ENCODE results near the gene UBAC2. TPM values are rescaled to one million over a fixed set of nuclear protein-coding genes. Genes with fewer than 3 reads are reported as not detected.

UBAC2 gene
- total RNA-seq, 1 donor from 2014 or later, result 64.3 TPM

DNA sequence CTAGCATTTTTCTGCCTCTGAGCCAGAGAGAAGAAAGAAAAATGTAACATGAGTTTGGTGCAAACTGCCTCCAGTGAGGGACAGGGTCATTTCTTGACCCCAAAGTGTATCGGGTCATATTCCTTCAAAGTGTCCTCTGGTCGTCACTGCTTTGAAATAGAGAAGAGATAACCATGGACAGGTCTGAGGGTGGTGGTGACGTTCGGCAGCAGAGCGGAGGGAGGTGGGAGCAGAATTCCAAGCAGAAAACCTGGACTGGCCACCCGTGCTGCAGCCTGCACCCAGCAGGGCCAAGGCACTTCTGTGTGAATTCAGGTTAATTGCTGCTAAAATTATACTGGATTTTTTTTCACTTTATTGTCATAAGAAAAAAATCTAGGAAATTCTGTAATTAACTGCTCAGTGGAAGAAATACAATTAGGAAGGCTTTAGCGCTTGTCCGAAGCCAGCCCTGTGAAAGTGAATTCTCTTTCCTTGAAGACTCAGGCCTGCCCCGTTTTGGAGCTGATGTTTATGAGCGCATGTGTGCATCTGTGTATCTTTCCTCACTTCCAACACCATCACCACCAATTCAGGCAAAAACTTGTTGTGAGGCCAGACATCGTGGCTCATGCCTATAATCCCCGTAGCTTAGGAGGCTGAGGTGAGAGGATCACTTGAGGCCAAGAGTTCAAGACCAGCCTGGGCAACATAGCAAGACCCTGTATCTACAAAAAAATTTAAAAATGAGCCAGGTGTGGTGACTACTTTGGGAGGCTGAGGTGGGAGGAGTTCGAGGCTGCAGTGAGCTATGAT lies 37.9 kb upstream of the UBAC2 start:
- no peak for DNase-seq (ENCODE audit: low spot score in 2 of 2, unreplicated experiment in 2 of 2)
- Mint-ChIP-seq H3K27me3 (ENCODE audit: low read depth) (no peaks in the 10 kb centered on the region), H3K4me1 (peaks cover 15% of the 10 kb centered on the region), H3K36me3 (no peaks in the 10 kb centered on the region), H3K27ac (no peak overlapping the region), H3K4me3 (no peak overlapping the region), H3K9me3 (peaks cover 4% of the 10 kb centered on the region)
- TF ChIP-seq, protein P1, sequence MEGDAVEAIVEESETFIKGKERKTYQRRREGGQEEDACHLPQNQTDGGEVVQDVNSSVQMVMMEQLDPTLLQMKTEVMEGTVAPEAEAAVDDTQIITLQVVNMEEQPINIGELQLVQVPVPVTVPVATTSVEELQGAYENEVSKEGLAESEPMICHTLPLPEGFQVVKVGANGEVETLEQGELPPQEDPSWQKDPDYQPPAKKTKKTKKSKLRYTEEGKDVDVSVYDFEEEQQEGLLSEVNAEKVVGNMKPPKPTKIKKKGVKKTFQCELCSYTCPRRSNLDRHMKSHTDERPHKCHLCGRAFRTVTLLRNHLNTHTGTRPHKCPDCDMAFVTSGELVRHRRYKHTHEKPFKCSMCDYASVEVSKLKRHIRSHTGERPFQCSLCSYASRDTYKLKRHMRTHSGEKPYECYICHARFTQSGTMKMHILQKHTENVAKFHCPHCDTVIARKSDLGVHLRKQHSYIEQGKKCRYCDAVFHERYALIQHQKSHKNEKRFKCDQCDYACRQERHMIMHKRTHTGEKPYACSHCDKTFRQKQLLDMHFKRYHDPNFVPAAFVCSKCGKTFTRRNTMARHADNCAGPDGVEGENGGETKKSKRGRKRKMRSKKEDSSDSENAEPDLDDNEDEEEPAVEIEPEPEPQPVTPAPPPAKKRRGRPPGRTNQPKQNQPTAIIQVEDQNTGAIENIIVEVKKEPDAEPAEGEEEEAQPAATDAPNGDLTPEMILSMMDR (IDR thresholded peaks at IDR 0.05; ENCODE audit: unreplicated experiment), result no peak

DNA sequence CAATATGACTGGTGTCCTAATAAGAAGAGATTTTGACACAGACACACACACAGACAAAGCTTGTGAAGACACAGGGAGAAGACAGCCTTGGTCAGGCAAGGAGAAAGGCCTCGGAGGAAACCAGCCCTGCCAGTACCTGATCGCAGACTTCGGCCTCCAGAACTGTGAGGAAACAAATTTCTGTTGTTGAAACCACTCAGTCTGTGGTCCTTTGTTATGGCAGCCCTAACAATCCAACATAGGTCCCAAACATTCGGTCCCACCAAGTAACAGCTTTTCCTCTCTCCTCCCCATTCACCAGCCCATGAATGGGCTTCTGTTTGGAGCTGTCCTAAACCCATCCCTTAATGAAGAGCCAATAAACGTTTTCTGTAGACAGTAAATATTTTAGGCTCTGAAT lies 36.4 kb upstream of the UBAC2 start:
- TF ChIP-seq, protein P1 (IDR thresholded peaks at IDR 0.05; ENCODE audit: unreplicated experiment), result no peak
- Mint-ChIP-seq H3K4me3 (no peak overlapping the region), H3K27me3 (ENCODE audit: low read depth) (no peaks in the 10 kb centered on the region), H3K4me1 (peaks cover 7% of the 10 kb centered on the region), H3K27ac (no peak overlapping the region), H3K9me3 (peaks cover 14% of the 10 kb centered on the region), H3K36me3 (no peaks in the 10 kb centered on the region)
- DNase-seq (ENCODE audit: low spot score in 2 of 2, unreplicated experiment in 2 of 2), result no peak

DNA sequence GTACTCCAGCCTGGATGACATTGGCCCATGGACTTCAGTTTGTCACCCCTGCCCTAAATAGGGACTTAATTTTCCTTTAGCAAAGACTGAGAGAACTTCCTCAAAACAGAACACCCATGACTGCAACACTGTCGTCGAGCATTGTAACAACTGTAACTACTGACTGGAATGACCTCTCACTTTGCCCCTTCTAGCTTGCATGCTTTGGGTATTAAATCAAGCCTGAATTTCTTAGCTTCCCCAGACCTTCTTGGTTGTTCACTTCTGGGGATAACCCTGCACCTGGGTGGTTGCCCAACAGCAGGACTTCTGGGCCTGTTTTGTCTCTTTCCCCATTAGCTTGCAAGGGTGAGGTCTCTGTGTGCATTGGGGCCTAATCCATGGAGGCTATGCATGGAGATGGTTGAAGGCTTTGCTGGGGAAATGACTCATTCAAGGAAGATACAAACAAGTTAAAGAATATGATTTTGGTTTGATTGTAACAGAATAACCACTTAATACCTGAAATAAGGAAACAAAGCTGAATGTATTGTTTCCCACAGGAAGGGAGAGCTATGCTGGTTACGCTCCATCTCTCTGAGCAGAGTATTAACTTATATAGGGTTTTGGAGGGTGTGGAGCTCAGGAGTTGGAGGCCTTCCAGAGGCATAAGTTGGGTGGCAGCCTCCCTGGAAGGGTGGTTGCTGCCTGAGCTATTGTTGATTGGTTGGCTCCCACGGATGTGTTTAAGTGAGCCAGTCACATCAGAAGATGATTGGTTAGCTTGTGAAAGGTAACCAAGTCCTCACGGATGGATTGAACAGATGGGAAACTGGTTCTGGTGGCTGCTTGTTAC lies 34.7 kb upstream of the UBAC2 start:
- H3K27ac Mint-ChIP-seq, result no peak overlapping the region

DNA sequence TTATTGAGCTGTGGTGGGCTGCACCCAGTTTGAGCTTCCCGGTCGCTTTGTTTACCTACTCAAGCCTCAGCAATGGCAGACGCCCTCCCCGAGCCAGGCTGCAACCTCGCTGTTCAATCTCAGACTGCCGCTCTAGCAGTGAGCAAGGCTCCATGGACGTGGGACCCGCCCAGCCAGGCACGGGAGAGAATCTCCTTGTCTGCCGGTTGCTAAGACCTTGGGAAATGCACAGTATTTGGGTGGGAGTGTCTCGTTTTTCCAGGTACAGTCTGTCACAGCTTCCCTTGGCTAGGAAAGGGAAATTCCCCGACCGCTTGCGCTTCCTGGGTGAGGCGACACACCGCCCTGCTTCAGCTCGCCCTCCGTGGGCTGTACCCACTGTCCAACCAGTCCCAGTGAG lies 27.7 kb upstream of the UBAC2 start:
- Mint-ChIP-seq H3K27me3 (ENCODE audit: low read depth) (peaks cover 16% of the 10 kb centered on the region), H3K27ac (no peak overlapping the region), H3K9me3 (peaks cover 13% of the 10 kb centered on the region), H3K36me3 (no peaks in the 10 kb centered on the region), H3K4me1 (no peaks in the 10 kb centered on the region), H3K4me3 (no peak overlapping the region)
- TF ChIP-seq, protein P1 (IDR thresholded peaks at IDR 0.05; ENCODE audit: unreplicated experiment), result no peak
- DNase-seq (ENCODE audit: low spot score in 2 of 2, unreplicated experiment in 2 of 2), result no peak

More for the DNA sequence above, 34.7 kb upstream of the UBAC2 start:
- TF ChIP-seq, protein P1 (IDR thresholded peaks at IDR 0.05; ENCODE audit: unreplicated experiment), result no peak
- Mint-ChIP-seq H3K36me3 (no peaks in the 10 kb centered on the region), H3K9me3 (peaks cover 19% of the 10 kb centered on the region), H3K27me3 (ENCODE audit: low read depth) (peaks cover 2% of the 10 kb centered on the region), H3K4me1 (peaks cover 2% of the 10 kb centered on the region), H3K4me3 (no peak overlapping the region)
- DNase-seq (ENCODE audit: low spot score in 2 of 2, unreplicated experiment in 2 of 2), result no peak

DNA sequence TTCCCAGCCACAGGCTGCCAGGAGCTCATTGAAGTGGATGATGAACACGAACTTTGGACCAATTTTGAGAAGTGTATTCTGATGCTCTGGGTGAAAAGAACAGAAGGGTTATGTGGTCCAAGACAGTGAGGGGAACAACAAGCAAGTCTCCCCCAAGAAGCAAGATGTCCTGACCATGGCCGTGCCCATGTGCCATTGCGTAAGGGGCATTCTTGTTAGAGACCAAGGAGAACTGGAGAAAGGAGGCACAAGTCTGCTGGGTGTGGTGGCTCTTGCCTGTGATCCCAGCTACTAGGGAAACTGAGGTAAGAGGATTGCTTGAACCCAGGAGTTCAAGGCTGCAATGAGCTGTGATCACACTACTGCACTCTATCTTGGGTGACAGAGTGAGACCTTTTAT lies 27.0 kb upstream of the UBAC2 start:
- Mint-ChIP-seq H3K4me1 (no peaks in the 10 kb centered on the region), H3K27ac (no peak overlapping the region)

More for the DNA sequence above, 27.0 kb upstream of the UBAC2 start:
- H3K36me3 Mint-ChIP-seq, result no peaks in the 10 kb centered on the region
- peaks cover 16% of the 10 kb centered on the region for H3K27me3 Mint-ChIP-seq (ENCODE audit: low read depth)
- TF ChIP-seq, protein P1 (IDR thresholded peaks at IDR 0.05; ENCODE audit: unreplicated experiment), result no peak
- H3K4me3 Mint-ChIP-seq, result no peak overlapping the region
- DNase-seq (ENCODE audit: low spot score in 2 of 2, unreplicated experiment in 2 of 2), result no peak
- peaks cover 8% of the 10 kb centered on the region for H3K9me3 Mint-ChIP-seq
